ENCODE measurements around the gene SAMD3. TPM values are rescaled to one million over a fixed set of nuclear protein-coding genes. Genes with fewer than 3 reads are reported as not detected.

SAMD3 gene
- total and polyA plus RNA-seq, 2 of the 8 experiments (the other 6 are each of a cell fraction or from before 2014, with no cell fraction given): 1.8 to 1.9 TPM

- Histone ChIP-seq H3K23ac (ENCODE audit: insufficient read length) (no peak overlapping the region), H3K79me2 (ENCODE audit: control insufficient read depth in 1 of 2, insufficient read depth in 2 of 2, low read length in 2 of 2) (no peaks in the 10 kb centered on the region), H2AFZ (ENCODE audit: low read length) (no peak overlapping the region), H4K5ac (ENCODE audit: insufficient read length, low read depth, low read length) (no peak overlapping the region), H3K18ac (ENCODE audit: extremely low read depth, low read length) (no peak overlapping the region), H3K79me1 (ENCODE audit: low read depth, low read length) (no peaks in the 10 kb centered on the region), H2AK5ac (ENCODE audit: low read depth, low read length) (no peak overlapping the region), H3K4me3 (ENCODE audit: extremely low read depth in 1 of 4, insufficient read depth in 2 of 4, low read depth in 3 of 4, low read length in 4 of 4) (no peak overlapping the region), H3K27ac (ENCODE audit: low read depth, low read length) (no peak overlapping the region), H2BK12ac (ENCODE audit: low read depth, low read length) (no peak overlapping the region), H2BK5ac (ENCODE audit: low read depth, low read length) (no peak overlapping the region), H3K4me1 (replicated peaks in 1 of 4; ENCODE audit: control insufficient read depth in 3 of 4, insufficient read depth in 4 of 4, low read length in 3 of 4) (no peaks in the 10 kb centered on the region), H3K56ac (replicated peaks; ENCODE audit: insufficient read length, low read depth, low read length) (no peak overlapping the region), H4K91ac (replicated peaks; ENCODE audit: insufficient read length, low read length) (no peak overlapping the region), H4K8ac (ENCODE audit: extremely low read depth, insufficient read depth, low read length) (no peak overlapping the region), H3K4ac (replicated peaks; ENCODE audit: insufficient read length, low read depth, low read length) (no peak overlapping the region), H3K9ac (replicated peaks in 1 of 4; ENCODE audit: extremely low read depth in 1 of 4, low read depth in 3 of 4, low read length in 3 of 4) (no peak overlapping the region), H3K4me2 (ENCODE audit: insufficient read depth in 1 of 2, low read depth in 2 of 2, low read length in 2 of 2) (no peak overlapping the region), H3K27me3 (replicated peaks in 1 of 4; ENCODE audit: control insufficient read depth in 3 of 4, extremely low read depth in 1 of 4, insufficient read depth in 3 of 4, low read length in 3 of 4) (no peaks in the 10 kb centered on the region), H2BK20ac (ENCODE audit: low read length) (no peak overlapping the region), H3K23me2 (ENCODE audit: low read depth, low read length) (no peaks in the 10 kb centered on the region; the same call in 1 of the 2 replicates), H3K36me3 (ENCODE audit: control insufficient read depth in 2 of 4, insufficient read depth in 4 of 4, low read length in 3 of 4) (no peaks in the 10 kb centered on the region), H2BK15ac (ENCODE audit: low read length) (no peak overlapping the region), H2BK120ac (replicated peaks; ENCODE audit: low read depth, low read length) (no peak overlapping the region), H3K9me3 (ENCODE audit: insufficient read depth in 2 of 2, low read depth in 1 of 2, low read length in 1 of 2) (no peaks in the 10 kb centered on the region), H3K14ac (ENCODE audit: insufficient read length) (no peak overlapping the region), H4K20me1 (replicated peaks in 1 of 2; ENCODE audit: control insufficient read depth in 1 of 2, insufficient read depth in 2 of 2, low read length in 2 of 2) (no peaks in the 10 kb centered on the region)
- FAIRE-seq (no peak), DNase-seq (ENCODE audit: low read depth in 1 of 2, low spot score in 2 of 2) (no peak)
- no peak for TF ChIP-seq SP2 (IDR thresholded peaks at IDR 0.05; ENCODE audit: low read length)
- TF ChIP-seq SAP30 (IDR thresholded peaks at IDR 0.05; ENCODE audit: insufficient read depth, insufficient replicate concordance, low read length): no peak
- no peak for TF ChIP-seq CTBP2 (IDR thresholded peaks at IDR 0.05; ENCODE audit: borderline replicate concordance, insufficient read depth, insufficient read length, low read length)
- no peak for TF ChIP-seq JUN (IDR thresholded peaks at IDR 0.05; ENCODE audit: low read depth, low read length)
- ChIA-PET POLR2A (ENCODE audit: partially characterized antibody) (no interaction called here), CTCF (ENCODE audit: partially characterized antibody) (no interaction called here)
Observed at GRCh38 chr6:130182466-130182865, 40.3 kb downstream of the SAMD3 start.

Data from H1 (cell line).